Left colon (tissue), 2 donors: Measurements from ENCODE around the gene ADAM30. TPM values are rescaled to one million over a fixed set of nuclear protein-coding genes. Genes with fewer than 3 reads are reported as not detected.

ENCODE experiments used
- ATAC-seq: fragments of 200-7000 bp; cut with Tn5 transposase; one replicate; pipeline ENCODE4 v1.9.1; 2020; ENCODE audit warnings: mild to moderate bottlenecking, moderate library complexity
- DNase-seq, 2 donors: peaks; one replicate each; pipeline ENCODE4 v3.0.0-alpha.2; 2020
- intact Hi-C, 2 donors: fragments of 100-400 bp; cut with DNase I in 1 of 2; cut with micrococcal nuclease in 1 of 2; formaldehyde crosslinking; loops; one replicate each; pipeline versions ENCODE4 v1.11.2 to v1.14.0; 2022; cut with DNase I, micrococcal nuclease
- total RNA-seq, 2 donors: library from RNA; stranded (reverse); fragmentation: NEBNext Ultra II Directional; extraction: Animal tissue kit (Norgen Biotek cat#: 25700); gene quantifications; one replicate each; pipeline ENCODE4 v1.2.1, GENCODE V29; 2021
- donor health status: DM: no; HTN: no; CAD: no.
- donor health status: DM: yes; HTN: yes; CAD: no.

The ADAM30 gene
- total RNA-seq, 2 donors from 2014 or later: not detected

- no peak for ATAC-seq
- no peak for DNase-seq
- intact Hi-C loops: no loop called here
Observed at GRCh38 chr1:119910618-119911017, 14.3 kb upstream of the ADAM30 start.

DNA sequence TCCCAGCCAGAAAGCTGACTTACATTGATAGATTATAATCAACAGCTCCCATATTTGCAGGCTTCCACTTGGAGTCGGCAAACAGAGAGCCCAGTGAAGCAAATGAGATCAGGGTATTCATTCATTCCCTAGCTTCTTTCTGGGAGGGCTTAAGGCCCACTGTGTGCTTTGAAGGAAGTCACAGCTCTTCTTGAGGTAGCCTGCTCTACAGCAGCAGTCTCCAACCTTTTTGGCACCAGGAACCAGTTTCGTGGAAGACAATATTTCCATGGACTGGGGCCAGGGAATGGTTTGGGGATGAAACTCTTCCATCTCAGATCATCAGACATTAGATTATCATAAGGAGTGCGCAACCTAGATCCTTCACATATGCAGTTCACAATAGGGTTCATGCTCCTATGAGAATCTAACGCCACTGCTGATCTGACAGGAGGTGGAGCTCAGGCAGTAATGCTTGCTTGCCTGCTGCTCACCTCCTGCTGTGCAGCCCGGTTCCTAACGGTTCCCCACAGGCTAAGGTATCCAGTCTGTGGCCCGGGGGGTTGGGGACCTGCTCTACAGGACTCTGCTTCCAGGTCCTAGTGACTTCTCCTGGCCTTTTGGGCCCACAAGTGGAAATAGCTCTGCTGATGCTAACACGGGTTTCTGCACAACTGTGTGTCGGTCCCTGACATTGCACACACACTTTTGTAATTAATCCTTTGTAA lies 13.7 kb upstream of the ADAM30 start:
- ATAC-seq: no peak
- no peak for DNase-seq
- intact Hi-C loops: no loop called here

GRCh38 chr1:119908661-119909060 lies 12.3 kb upstream of the ADAM30 start:
- no peak for ATAC-seq
- intact Hi-C loops: no loop called here
- no peak for DNase-seq

GRCh38 chr1:119906927-119907652 lies 10.8 kb upstream of the ADAM30 start:
- intact Hi-C loops: no loop called here
- no peak for DNase-seq

GRCh38 chr1:119903443-119903835 lies 7.1 kb upstream of the ADAM30 start:
- DNase-seq (no peak), ATAC-seq (no peak)
- intact Hi-C loops: no loop called here

More at GRCh38 chr1:119906927-119907652, 10.8 kb upstream of the ADAM30 start:
- ATAC-seq: peak; percentile 49

GRCh38 chr1:119902775-119903442 lies 6.6 kb upstream of the ADAM30 start:
- intact Hi-C loops: no loop called here
- ATAC-seq (no peak), DNase-seq (no peak)

DNA sequence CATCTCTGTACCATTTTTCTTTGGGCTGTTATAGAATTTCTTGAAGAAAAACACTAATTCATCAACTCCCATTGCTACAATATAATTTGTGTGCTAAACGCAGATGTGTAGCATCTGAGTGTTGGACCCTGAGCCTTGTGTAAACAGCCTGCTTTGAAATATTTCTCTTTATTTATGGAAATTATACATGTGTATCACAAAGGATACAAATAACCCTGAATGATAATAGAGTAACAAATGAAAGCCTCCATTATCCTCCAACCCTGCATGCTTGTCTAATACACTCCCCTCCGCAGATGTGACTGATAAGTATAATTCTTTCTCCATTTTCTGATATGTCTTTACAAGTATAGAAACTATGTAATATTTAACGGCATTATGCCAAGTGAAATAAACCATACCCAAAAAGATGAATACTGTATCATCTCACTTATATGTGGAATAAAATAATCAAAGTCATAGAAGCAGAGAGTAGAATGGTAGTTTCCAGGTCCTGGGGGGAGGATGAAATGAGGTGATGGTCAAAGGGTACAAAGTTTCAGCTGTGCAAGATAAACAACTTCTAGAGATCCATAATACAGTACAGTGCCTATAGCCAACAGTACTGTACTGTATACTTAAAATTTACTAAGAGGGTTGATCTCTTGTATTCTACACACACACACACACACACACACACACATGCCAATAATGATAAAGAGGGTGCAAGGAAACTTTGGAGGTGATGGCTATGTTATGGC lies 2.8 kb upstream of the ADAM30 start:
- ATAC-seq (no peak), DNase-seq (no peak)
- intact Hi-C loops: no loop called here

DNA sequence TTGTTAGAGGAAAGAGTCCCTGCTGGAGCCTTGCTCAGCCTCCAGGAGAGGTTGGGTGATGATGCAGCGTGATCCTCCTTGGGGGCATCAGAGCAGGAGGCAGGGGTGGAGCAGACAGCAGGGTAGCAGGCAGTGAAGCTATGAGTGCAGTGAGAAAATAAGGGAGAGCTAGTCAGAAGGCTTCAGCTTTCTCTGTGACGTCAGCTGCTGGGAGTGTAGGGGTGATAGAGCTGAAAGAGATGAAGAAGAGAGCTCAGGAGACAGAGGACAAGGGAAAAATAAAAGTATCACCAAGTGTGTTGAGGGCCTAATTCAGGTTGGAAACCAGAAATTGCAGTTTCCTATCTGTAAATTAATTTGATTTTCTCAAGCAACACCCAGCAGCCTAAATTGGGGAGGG lies 2.2 kb upstream of the ADAM30 start:
- intact Hi-C loops: no loop called here
- DNase-seq (no peak), ATAC-seq (no peak)

- ATAC-seq (no peak), DNase-seq (no peak)
- intact Hi-C loops: no loop called here
Observed at GRCh38 chr1:119895102-119895501, 1.2 kb downstream of the ADAM30 start.

DNA sequence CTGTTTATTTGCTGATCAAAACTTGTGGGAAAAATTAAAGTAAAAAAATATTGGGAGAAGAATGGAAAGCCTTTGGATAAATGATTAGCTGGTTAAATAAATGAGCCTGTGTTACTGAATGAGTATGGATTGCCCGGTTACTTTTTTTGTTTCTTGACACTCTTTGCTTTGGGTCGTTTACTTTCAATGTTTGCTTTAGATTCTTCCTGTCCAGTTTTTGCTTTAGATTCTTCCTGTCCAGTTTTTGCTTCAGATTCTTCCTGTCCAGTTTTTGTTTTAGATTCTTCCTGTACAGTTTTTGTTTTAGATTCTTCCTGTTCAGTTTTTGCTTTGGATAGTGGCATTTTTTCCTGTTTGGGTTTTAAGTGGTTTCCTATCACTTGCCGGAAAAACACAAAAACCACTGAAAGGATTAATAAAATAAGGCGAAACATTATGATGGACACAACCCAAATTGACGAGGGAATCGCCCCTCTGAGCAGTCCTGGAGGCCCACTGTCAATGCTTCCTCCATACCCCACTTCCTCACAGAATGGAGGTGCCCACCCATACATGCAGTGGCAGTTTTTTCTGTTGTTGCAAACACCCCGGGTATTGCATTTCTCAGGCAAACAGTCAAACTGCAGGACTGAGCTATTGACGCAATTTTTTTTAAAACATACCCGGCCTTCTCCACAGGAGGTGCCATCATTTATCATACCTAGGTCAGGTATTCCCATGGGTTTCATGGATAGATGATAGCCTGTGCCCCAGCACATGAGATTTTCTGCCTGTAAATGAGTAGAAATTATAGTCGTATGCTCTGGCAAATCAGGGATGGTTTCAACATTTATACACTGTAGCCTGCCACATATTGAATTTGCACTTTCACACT lies 2.3 kb downstream of the ADAM30 start:
- intact Hi-C loops: no loop called here
- no peak for DNase-seq
- no peak for ATAC-seq

GRCh38 chr1:119893238-119893791 lies 3.0 kb downstream of the ADAM30 start:
- DNase-seq (no peak), ATAC-seq (no peak)
- intact Hi-C loops: no loop called here

GRCh38 chr1:119891386-119891785 lies 4.9 kb downstream of the ADAM30 start:
- DNase-seq (no peak), ATAC-seq (no peak)
- intact Hi-C loops: no loop called here

DNA sequence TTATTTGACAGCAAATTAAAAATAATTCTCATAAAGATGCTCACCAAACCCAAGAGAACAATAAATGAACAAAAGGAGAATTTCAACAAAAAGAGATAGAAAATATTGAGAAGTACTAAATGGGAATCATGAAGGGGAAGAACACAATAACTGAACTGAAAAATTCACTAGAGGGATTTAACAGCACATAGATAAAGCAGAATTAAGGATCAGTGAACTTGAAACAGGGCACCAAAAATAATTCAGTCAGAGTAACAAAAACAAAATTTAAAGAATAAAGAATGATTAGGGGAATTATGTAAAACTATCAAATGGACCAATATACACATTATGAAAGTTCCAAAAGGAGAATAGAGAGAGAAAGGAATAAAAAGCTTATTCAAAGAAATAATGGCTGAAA lies 7.8 kb downstream of the ADAM30 start:
- intact Hi-C loops: no loop called here
- ATAC-seq: no peak

GRCh38 chr1:119887427-119887826 lies 8.9 kb downstream of the ADAM30 start:
- intact Hi-C loops: no loop called here
- no peak for ATAC-seq
- no peak for DNase-seq

More for the DNA sequence above, 7.8 kb downstream of the ADAM30 start:
- DNase-seq: no peak

DNA sequence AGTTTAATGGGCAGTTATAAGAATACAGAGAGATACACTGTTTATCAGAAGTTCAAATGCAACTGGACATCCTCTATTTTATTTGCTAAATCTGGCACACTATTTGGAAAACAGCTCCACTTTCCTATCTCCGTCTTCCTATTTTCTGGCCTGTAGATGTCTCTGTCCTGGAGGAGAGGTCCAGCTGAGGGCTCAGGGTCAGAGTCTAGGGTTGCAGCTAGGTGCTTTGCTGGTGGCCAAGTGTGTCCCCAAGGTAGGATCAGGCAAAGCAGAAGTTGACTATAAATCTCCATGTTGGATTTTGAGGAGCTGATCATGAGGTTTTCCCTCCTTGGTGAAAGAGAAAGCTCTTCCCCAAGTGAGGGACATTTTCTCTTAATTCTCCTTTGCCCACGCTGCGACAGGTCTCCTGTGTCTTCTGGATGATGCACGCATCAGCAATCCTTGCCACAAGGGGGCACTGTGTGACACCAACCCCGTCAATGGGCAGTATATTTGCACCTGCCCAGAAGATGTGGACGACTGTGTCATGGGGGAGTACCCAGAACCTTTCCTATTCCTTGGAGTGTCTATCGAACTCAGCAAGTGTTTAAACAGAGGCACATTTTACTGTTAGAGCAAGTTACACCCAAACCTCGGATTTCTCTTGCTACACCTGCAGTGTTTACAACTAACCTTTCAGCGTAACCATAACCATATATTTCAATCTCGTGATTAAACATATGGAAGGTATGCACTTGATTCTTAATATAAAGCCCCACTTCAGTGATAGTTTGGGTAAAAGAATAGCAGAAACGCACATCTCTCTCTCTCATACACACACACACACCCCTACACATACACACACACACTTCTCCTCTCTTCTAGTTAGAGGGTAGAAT lies 10.2 kb downstream of the ADAM30 start:
- peak; percentile 83 for ATAC-seq
- peak; percentile 36 to 82 for DNase-seq
- intact Hi-C loops: no loop called here

GRCh38 chr1:119884711-119885110 lies 11.6 kb downstream of the ADAM30 start:
- intact Hi-C loops: no loop called here
- ATAC-seq (no peak), DNase-seq (no peak)

GRCh38 chr1:119883826-119884225 lies 12.5 kb downstream of the ADAM30 start:
- intact Hi-C loops: no loop called here
- ATAC-seq (no peak), DNase-seq (no peak)
